GM21423 (cell line): Measurements from ENCODE around the gene TNFSF8.
A peak's percentile ranks its signal among the peaks of the same experiment; 100 is the strongest.

ENCODE experiments used
- ATAC-seq: cut with Tn5 transposase; IDR thresholded peaks from one replicate; pipeline ENCODE4 v1.9.1; 2021; ENCODE audit warnings: mild to moderate bottlenecking, moderate library complexity; ENCODE audit not compliant: unreplicated experiment

Gene TNFSF8

DNA sequence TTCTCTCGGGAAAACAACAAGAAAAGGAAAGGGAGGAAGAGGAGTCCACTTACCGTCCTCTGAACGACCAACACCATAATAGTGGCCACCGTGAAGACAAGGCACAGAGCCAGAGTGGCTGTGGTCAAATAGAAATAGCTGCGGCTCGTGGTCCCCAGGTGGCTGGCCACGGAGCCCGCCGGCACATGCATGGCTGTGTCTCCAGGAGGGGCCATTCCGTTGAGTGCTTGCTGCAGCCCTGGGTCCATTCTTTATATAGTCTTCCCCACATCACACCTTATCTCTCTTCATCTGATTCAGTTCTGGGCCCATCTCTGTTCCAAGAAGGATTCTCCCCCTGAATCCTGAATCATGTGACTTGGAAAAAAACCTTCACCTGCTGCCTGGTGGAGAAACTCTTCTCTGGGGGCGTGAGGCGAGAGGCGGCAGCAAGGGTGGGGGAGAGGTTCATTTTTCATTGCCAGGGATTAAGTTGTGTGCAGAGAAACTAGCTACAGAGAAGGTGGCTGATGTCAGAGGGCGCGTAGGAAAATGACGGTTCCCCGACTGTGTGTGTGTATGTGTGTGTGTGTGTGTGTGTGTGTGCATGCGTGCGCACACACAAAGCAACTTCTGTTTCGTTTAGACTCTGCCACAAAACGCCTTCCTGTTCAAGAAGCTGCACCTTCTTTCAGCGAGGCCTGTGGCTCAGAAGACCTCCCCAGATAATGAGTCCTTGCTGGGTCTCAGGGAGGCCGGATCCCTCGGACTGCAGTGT, at the start of gene TNFSF8:
TNFSF8 (minus strand) TSS at position 536 of the 757 bp plus-strand sequence; CDS start at position 248, 288 bp downstream.
- peak; percentile 55 for ATAC-seq

DNA sequence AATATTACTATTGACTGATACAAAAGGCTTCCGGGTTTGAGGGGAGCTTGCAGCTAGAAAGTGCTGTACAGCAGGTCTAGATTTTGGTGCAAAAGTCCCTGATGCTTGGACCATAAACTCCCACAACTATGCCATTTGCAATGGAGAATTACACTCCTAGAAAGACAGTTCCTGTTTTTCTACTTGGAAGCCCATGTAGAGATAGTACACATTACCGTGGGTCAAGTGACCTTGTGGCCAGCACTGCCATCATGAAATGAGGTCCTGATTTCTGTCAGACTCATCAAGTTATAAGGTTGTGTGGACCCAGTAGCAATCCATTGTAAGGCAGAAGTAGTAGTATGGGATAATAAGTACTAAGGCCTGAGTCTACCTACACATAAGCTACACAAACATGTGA, 42.8 kb upstream of the TNFSF8 start:
- ATAC-seq, result no peak

DNA sequence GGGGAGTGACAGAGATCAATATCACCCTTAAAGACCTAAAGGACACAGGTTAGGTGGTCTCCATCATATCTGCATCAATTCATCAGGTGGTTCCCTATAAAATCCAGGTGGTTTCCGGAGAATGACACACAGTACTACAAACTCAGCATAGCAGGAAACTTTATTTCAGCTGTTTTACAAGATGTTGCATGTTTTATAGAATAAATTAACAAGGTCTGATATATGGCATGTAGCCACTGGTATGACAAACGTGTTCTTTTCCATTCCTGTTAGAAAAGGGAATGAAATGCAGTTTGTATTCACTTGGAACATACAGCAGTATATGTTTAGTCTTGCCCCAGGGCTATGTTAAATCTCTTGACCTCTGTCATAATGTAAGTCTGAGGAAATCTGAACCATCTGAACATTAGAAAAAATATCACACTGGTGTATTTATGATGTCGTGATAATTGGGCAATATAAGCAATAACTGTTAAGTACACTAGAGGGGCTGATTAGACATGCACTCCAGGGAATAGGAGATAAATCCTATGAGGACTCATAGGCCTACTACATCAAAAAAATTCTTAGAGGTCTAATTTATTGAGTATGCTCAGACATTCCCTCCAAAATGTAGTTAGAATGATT, 42.2 kb upstream of the TNFSF8 start:
- ATAC-seq, result no peak

GRCh38 chr9:114969269-114969668, 38.9 kb upstream of the TNFSF8 start:
- no peak for ATAC-seq

- ATAC-seq, result no peak
These were observed 38.3 kb upstream of the TNFSF8 start for GRCh38 chr9:114968671-114969070.

GRCh38 chr9:114965564-114965963, 35.2 kb upstream of the TNFSF8 start:
- no peak for ATAC-seq

DNA sequence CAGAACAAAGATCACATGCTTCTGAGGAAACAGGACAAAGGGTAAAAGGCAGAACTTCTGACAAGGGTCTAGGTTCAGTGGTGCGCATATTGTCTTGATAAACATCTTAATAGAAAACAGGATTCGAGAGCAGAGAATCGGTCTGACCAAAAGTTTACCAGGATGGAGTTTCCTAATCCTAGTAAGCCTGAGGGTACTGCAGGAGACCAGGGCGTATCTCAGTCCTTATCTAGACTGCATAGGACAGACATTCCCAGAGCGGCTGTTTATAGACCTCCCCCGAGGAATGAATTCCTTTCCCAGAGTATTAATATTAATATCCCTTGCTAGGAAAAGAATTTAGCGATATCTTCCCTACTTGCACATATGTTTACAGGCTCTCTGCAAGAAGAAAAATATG, 32.4 kb upstream of the TNFSF8 start:
- no peak for ATAC-seq

- no peak for ATAC-seq
These were observed 29.9 kb upstream of the TNFSF8 start for GRCh38 chr9:114960276-114960675.

DNA sequence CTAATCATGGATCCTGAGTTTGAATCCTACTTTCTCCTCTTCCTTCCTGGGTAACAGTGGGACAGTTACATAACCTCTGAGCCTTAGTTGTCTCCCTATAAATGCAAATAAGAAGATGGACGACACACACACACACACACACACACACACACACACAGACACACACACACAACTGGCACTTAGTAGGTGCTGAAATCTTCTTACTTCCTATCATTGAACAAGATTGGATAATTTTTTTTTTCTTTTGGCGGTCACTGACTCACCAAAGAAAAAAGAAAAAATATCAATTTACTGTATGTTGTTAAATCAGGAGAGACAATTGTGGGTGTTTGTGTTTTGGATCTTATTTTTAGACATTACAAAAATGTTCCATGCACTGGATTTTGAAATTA, 28.4 kb upstream of the TNFSF8 start:
- no peak for ATAC-seq

DNA sequence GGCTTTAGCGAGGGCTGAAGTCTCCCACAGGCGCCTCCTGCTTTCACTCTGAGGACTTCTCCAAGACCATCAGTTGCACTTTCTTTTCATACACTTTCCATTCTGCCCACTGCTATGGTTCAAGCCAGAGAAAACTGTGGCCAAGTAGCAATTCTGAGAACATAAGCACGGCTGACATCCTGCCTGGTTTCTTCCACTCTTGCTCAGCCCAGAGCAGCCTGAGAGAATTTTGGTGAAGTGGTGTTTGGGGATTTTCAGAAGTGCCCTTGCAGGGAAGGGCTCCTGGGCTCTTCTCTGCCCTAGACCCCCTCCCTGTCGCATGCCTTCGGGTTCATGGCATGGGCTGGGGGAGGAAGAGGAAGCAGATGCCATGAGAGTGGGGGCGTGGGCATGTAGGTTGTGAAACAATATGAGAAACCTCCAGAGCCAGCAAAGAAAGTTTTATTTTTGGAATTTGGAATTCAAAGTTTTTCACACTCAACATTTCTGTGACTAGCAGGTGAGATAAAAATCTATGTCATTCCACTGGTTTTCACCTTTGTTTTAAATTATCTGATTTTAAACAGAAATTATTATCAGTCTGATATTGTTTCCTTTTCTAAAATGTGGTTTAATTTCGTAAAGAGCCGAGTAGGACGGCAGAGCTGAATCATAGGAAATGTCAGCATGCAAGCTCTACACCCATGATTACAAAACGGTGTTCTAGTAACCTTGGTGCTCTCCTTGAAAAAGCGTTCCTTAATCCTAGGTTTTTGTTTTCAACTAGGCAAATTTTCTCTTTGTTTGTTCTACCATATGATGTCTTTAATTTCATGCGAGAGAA, 27.8 kb upstream of the TNFSF8 start:
- ATAC-seq, result no peak

DNA sequence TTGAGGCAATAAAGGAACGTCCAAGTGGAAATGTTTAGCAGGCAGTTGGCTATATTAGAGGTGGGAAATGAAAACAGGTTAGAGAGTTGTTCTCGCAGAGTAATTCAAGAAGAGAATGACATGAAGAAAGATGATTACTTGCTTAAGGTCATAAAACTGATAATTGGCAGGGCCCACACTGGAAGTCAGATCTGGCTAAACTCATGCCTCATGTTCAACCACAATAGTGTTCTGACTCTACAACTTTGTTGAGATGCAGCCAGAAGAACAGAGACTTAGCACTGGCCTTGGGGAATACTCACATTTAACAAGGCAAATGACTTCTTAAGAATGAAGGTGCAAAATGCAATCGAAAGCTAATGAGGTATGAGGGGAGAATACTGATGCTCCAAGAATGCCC, 27.2 kb upstream of the TNFSF8 start:
- ATAC-seq, result no peak

DNA sequence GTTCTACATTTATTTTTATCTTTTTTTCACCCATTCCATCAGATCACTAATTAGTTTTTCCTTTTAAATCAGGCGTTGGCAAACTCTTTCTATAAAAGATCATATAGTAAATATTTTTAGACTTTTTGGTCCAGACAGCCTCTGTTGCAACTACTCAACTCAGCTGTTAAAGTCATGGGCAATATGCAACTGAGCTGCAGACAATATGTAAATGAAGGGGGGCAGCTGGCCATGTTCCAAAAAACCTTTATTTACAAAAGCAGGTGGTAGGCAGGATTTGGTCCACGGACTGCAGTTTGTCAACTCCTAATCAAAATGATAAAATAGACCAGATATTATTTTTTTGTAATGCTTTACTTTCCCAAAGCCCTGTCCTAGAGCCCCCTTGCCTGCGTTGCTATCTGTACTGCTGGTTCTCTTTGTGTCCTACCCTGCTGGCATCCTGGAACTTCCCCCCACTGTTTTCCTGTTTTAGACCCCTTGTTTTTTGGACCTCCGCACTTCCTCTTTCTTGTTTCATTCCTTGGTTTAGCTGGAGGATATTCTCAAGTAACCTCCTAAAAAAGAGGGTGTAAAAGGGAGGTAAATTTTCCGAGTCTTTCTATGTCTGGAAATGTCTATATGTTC, 24.7 kb upstream of the TNFSF8 start:
- ATAC-seq, result no peak

GRCh38 chr9:114953959-114954358, 23.6 kb upstream of the TNFSF8 start:
- ATAC-seq, result no peak

DNA sequence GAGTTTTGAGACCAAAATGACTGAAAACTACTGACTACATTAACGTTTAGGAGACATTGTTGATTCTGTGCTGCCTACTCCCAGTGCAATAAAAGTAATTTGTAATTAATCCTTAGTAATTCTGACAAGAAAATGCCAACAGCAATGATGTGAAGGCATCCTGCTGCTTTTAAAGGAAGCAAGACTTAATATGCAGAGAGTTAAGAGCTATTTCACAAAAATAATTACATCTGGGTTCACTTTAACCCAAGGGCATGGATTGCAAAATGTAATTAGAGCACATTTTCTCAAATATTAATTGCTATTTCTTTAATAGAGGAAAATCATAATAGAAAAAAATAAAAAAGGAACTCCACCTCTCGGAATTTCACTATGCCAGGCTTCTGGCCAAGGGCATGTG, 22.7 kb upstream of the TNFSF8 start:
- ATAC-seq, result no peak

DNA sequence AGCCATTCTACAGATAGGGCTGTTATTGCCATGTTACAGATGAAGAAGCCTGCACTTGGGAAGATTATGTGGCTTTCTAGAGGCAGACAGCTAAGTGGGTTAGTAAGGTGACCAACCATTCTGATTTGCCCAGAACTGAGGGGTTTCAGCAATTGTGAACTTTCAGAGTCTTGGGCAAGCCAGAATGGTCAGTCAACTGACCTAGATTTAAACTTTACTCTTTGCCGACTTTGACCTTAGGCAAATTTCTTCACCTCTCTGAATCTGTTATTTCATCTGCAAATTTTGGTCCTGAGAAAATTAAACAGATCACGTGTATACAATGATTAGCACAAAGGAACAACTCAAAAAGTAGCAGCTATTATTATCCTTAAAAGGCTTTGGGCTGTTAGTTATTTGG, 20.4 kb upstream of the TNFSF8 start:
- no peak for ATAC-seq

GRCh38 chr9:114947058-114947457, 16.7 kb upstream of the TNFSF8 start:
- no peak for ATAC-seq

DNA sequence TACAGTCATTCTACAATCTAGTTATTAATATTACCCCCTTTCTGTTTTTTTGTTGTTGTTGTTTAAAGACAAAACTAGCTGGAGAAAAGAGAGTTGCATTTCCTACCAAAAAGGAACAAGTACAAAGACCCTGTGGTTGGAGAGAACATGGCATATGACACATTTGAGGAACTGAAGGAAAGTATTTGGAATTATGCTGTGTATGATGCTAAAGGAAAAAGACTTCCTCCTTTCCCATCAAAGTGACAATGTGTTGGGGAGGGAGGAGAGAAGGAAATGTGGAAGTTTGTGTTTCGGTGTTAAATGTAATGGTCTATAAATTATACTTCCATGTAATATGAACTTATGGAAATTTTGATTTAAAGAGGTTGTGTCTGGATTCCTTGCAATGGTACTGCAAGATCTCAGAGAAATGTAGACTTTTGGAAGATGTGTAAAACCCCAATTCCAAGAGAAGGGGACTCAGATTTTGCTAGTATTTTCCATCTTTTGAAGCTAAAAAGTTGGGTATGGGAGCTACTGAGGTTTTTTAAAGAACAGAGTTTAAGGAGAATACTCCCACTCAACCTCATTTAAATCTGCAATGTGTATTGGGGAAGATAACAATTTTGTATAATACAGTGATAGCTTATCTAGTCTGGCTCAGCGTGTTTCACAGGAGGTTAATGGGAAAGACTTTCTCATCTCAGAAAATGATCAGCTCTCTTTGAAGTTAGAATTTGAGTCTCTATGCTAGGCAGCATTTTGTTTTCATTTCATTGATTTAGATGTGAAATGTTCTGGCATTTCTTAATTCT, 15.4 kb upstream of the TNFSF8 start:
- ATAC-seq, result no peak

- ATAC-seq, result no peak
These were observed 11.0 kb upstream of the TNFSF8 start for GRCh38 chr9:114941376-114941775.

- ATAC-seq, result no peak
These were observed 8.5 kb upstream of the TNFSF8 start for GRCh38 chr9:114938687-114939575.

- no peak for ATAC-seq
These were observed 7.1 kb upstream of the TNFSF8 start for GRCh38 chr9:114937516-114937915.
